Gastroesophageal sphincter (tissue), 4 donors: Measurements from ENCODE around the gene PCAT7. TPM values are rescaled to one million over a fixed set of nuclear protein-coding genes. Genes with fewer than 3 reads are reported as not detected.

Experiments used
- ATAC-seq: fragments of 150-250 bp; one replicate; pipeline ENCODE4 v1.9.1; 2016; ENCODE audit warnings: mild to moderate bottlenecking, moderate library complexity
- H3K27ac ChIP-seq, 4 donors: fragments of 200-600 bp; sonication (generic) in 3 of 4; 1 replicate in 3 of 4; 2 replicates in 1 of 4; pipeline ENCODE4 v1.5.1; 2016 to 2019
- H3K27me3 ChIP-seq: fragments of 200-600 bp; sonication (generic); one replicate; pipeline ENCODE4 v1.5.1; 2019
- H3K36me3 ChIP-seq, 2 donors: fragments of 200-600 bp; sonication (generic); one replicate each; pipeline ENCODE4 v1.5.1; 2019; ENCODE audit warnings: control low read depth in 1 of 2
- H3K4me1 ChIP-seq, 3 donors: fragments of 200-600 bp; sonication (generic); 1 replicate in 2 of 3; 2 replicates in 1 of 3; pipeline ENCODE4 v1.5.1; 2016 to 2019; ENCODE audit warnings: control low read depth in 2 of 3
- H3K4me3 ChIP-seq, 2 donors: fragments of 200-600 bp; sonication (generic); one replicate each; pipeline ENCODE4 v1.5.1; 2019; ENCODE audit warnings: mild to moderate bottlenecking in 1 of 2, moderate library complexity in 1 of 2
- H3K9me3 ChIP-seq, 3 donors: fragments of 200-600 bp; sonication (generic); one replicate each; pipeline ENCODE4 v1.5.1; 2017 to 2019; ENCODE audit warnings: control low read depth in 2 of 3
- EP300 ChIP-seq: sonication (generic); formaldehyde crosslinking; IDR thresholded peaks from one replicate; pipeline ENCODE4 v1.6.1; 2017; ENCODE audit warnings: antibody characterized with exemption, mild to moderate bottlenecking
- POLR2A ChIP-seq, 2 donors: fragments of 450-650 bp; IDR thresholded peaks; one replicate each; pipeline ENCODE4 v1.6.1; 2017; ENCODE audit warnings: antibody characterized with exemption in 2 of 2, mild to moderate bottlenecking in 2 of 2, moderate library complexity in 1 of 2
- POLR2AphosphoS5 ChIP-seq: sonication (generic); formaldehyde crosslinking; IDR thresholded peaks from one replicate; pipeline ENCODE4 v1.6.1; 2017; ENCODE audit warnings: antibody characterized with exemption
- WGBS, 2 donors: methylation state at CpG; one replicate each; pipeline ENCODE4 v1.1.5; 2018; ENCODE audit warnings: low coverage in 1 of 2; 5-methylcytosine and 5-hydroxymethylcytosine counted together
- total RNA-seq, 4 donors: library from RNA; depleted of rRNA; stranded (reverse); fragments of >200 nt; gene quantifications; one replicate each; pipeline ENCODE4 v1.1.0, GENCODE V29; 2016
- TF ChIP-seq, protein P1 (sequence below), 4 experiments: fragments of 200-600 bp in 2 of 4; fragments of 450-650 bp in 2 of 4; sonication (generic) in 1 of 4; IDR thresholded peaks; one replicate each; pipeline ENCODE4 v1.5.1; 2017 to 2019; ENCODE audit warnings: antibody characterized with exemption in 4 of 4, mild to moderate bottlenecking in 2 of 4, moderate library complexity in 2 of 4

PCAT7 gene
- total RNA-seq, 4 donors from 2014 or later, result not detected

DNA sequence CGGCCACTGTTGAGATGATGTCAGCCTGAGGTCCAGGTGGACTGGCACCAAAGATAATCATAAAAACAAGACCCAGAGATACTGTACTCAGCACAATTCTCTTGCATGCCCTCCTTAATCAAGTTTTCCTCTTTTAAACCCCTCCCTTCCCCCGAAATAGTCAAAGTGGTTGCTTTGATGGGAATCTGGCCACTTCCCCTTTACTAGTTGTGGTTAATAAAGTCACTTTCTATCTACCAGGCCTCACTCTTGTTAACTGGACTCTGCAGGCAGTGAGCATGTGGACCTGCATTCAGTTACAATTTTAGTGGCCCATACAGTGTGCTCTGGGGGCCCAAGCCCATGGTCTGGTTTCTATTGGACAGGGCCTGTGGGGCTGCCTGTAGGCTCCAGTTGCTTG, 21.2 kb downstream of the PCAT7 start:
- H3K4me3 ChIP-seq, result no peak overlapping the region
- no peaks in the 10 kb centered on the region for H3K4me1 ChIP-seq
- H3K27ac ChIP-seq, result no peak overlapping the region
- TF ChIP-seq POLR2AphosphoS5 (no peak), EP300 (no peak), POLR2A (IDR thresholded peaks at IDR 0.05) (no peak)
- H3K36me3 ChIP-seq, result no peaks in the 10 kb centered on the region
- 83 to 87% methylated on average over 2 of the region's 2 CpGs for WGBS, 2 donors
- no peaks in the 10 kb centered on the region for H3K9me3 ChIP-seq
- H3K27me3 ChIP-seq, result no peaks in the 10 kb centered on the region
- ATAC-seq, result no peak

DNA sequence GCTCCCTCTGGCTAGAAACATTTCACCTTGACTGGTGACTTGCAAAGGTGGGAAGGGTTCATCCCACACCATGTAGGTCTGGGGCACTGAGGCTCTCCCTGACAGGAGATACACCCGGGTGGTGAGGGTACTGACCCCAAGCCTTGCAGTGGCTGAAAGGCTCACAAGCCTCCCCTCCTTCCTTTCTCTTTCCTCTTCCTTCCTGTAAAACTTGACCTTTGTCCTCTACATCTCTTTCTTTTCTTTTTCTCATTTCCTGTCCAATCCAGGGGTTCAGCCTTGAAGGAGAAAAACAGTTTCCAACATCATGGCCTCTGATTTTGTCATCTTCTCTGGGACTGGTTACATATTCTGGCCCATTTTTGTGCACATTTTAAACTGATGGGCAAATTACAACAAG, 22.2 kb downstream of the PCAT7 start:
- H3K27me3 ChIP-seq, result no peaks in the 10 kb centered on the region
- no peaks in the 10 kb centered on the region for H3K9me3 ChIP-seq
- H3K36me3 ChIP-seq, result no peaks in the 10 kb centered on the region
- ATAC-seq, result no peak
- H3K4me1 ChIP-seq, result no peaks in the 10 kb centered on the region
- 0% methylated on average over 1 of the region's 1 CpG for WGBS, 2 donors
- no peak for TF ChIP-seq POLR2AphosphoS5
- no peak overlapping the region for H3K4me3 ChIP-seq
- no peak overlapping the region for H3K27ac ChIP-seq

DNA sequence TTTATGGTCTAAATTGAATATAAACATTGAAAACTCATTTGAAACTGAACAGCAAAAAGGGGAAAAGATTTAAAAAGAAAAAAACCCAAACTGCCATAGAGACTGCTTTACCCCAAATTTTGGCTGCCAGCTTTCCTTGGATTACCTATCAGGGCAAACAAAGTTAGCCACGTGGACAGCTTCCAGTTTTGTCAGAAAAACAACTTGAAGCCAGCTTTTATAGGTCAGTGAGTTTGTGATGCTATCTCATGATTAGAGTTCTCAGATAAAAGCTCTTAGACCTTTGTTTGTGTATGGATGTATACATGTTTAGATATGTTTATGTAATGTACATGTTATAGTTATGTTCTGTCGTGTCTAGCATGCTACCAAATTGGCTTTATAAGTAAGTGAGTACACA, 22.7 kb downstream of the PCAT7 start:
- Histone ChIP-seq H3K27me3 (no peaks in the 10 kb centered on the region), H3K9me3 (no peaks in the 10 kb centered on the region), H3K36me3 (no peaks in the 10 kb centered on the region), H3K27ac (no peak overlapping the region), H3K4me1 (no peaks in the 10 kb centered on the region), H3K4me3 (no peak overlapping the region)
- no peak for TF ChIP-seq POLR2AphosphoS5
- TF ChIP-seq EP300, result no peak
- TF ChIP-seq, protein P1, sequence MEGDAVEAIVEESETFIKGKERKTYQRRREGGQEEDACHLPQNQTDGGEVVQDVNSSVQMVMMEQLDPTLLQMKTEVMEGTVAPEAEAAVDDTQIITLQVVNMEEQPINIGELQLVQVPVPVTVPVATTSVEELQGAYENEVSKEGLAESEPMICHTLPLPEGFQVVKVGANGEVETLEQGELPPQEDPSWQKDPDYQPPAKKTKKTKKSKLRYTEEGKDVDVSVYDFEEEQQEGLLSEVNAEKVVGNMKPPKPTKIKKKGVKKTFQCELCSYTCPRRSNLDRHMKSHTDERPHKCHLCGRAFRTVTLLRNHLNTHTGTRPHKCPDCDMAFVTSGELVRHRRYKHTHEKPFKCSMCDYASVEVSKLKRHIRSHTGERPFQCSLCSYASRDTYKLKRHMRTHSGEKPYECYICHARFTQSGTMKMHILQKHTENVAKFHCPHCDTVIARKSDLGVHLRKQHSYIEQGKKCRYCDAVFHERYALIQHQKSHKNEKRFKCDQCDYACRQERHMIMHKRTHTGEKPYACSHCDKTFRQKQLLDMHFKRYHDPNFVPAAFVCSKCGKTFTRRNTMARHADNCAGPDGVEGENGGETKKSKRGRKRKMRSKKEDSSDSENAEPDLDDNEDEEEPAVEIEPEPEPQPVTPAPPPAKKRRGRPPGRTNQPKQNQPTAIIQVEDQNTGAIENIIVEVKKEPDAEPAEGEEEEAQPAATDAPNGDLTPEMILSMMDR (IDR thresholded peaks at IDR 0.05), result no peak
- TF ChIP-seq POLR2A (IDR thresholded peaks at IDR 0.05), result no peak
- 22 to 37% methylated on average over 2 of the region's 2 CpGs for WGBS, 2 donors
- ATAC-seq, result no peak

DNA sequence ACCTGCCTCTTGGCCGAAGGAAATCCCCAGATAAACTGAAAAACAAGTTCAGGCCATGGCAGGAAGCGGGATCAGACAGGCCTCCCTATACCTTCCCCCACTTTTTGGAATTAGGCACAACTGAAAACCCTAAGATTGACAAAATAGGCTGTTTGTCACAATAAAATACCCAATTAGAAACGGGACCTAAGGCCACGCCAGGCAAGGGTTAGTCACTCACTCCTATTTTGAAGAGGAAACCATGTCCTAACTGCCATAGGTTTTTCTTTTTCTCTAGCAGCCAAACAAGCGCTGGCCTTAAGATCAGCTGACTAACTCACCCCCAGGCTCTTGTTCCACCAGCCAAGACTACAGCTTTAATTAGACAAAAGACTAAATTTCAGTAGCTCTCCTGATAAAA, 26.8 kb downstream of the PCAT7 start:
- Histone ChIP-seq H3K27me3 (no peaks in the 10 kb centered on the region), H3K9me3 (no peaks in the 10 kb centered on the region), H3K36me3 (no peaks in the 10 kb centered on the region), H3K4me1 (no peaks in the 10 kb centered on the region), H3K27ac (no peak overlapping the region), H3K4me3 (no peak overlapping the region)
- no peak for ATAC-seq
- WGBS, 2 donors, result 86 to 97% methylated on average over 4 to 5 of the region's 5 CpGs
- TF ChIP-seq POLR2AphosphoS5 (no peak), EP300 (no peak), POLR2A (IDR thresholded peaks at IDR 0.05) (no peak)
- TF ChIP-seq, protein P1 (IDR thresholded peaks at IDR 0.05), result no peak

DNA sequence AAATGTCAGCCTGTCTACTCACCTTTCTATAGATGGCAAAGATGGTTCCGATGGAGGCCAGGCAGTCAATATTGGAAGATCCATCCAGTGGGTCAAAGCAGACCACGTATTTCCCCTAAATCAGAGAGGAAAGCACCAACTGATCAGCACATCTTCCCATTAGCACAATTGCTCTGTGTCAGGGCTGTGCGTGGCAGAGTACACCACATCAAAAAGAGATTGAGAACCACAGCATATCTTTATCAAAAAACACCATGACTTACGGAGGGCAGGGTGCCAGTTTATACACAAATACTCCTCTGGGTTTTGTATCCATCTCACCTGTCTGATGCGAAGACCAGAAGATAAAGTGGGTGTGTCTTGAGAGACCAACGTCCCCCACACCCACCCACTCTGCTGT, 29.7 kb downstream of the PCAT7 start:
- WGBS, 2 donors, result 80 to 91% methylated on average over 4 of the region's 6 CpGs
- ATAC-seq, result no peak

DNA sequence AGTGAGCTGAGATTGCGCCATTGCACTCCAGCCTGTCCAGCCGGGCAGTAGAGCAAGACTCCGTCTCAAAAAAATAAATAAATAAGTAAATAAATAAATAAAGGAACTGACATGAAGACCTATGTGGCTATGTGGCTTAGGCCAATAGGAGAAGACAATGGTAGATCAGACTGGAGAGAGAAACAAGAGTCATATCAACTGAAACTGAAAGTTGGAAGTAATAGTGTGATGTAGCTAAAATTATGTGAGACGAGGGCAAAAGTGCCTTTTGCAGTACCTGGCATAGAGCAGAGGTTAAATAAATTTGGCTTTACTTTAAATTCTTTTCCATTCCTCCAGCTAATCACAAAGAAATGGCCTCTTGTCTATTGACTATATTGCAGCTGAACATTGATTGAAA, 31.4 kb downstream of the PCAT7 start:
- H3K4me3 ChIP-seq, result no peak overlapping the region
- H3K9me3 ChIP-seq, result no peaks in the 10 kb centered on the region
- 61 to 71% methylated on average over 4 of the region's 4 CpGs for WGBS, 2 donors

More for the DNA sequence above, 29.7 kb downstream of the PCAT7 start:
- no peaks in the 10 kb centered on the region for H3K36me3 ChIP-seq
- TF ChIP-seq POLR2AphosphoS5, result no peak
- no peak for TF ChIP-seq POLR2A (IDR thresholded peaks at IDR 0.05)
- TF ChIP-seq, protein P1 (IDR thresholded peaks at IDR 0.05), result no peak
- TF ChIP-seq EP300, result no peak
- H3K27ac ChIP-seq, result no peak overlapping the region
- H3K4me3 ChIP-seq, result no peak overlapping the region
- H3K9me3 ChIP-seq, result no peaks in the 10 kb centered on the region
- H3K4me1 ChIP-seq, result no peaks in the 10 kb centered on the region
- peaks cover 10% of the 10 kb centered on the region for H3K27me3 ChIP-seq

More for the DNA sequence above, 31.4 kb downstream of the PCAT7 start:
- H3K27me3 ChIP-seq, result peaks cover 11% of the 10 kb centered on the region
- no peak for ATAC-seq
- no peak overlapping the region for H3K27ac ChIP-seq
- H3K36me3 ChIP-seq, result no peaks in the 10 kb centered on the region
- TF ChIP-seq EP300, result no peak
- TF ChIP-seq POLR2AphosphoS5, result no peak
- no peak for TF ChIP-seq POLR2A (IDR thresholded peaks at IDR 0.05)
- TF ChIP-seq, protein P1 (IDR thresholded peaks at IDR 0.05), result no peak
- no peaks in the 10 kb centered on the region for H3K4me1 ChIP-seq
